IPS-NIHi7 (cell line): ENCODE results near the gene CS.
"Not testable (repeated sequence)": the region's sequence is repeated elsewhere in the genome, so short reads cannot be mapped to it uniquely, and the experiment has no call there.

Source experiments
- DNase-seq: peaks from one replicate; pipeline ENCODE4 v3.0.0; 2012; ENCODE audit warnings: mixed read lengths; ENCODE audit errors: extremely low spot score

Gene CS

GRCh38 chr12:56280849-56281248, 19.3 kb downstream of the CS start:
- DNase-seq, result no peak

- no peak for DNase-seq
Measured at GRCh38 chr12:56278905-56279304, 21.2 kb downstream of the CS start.

- no peak for DNase-seq
Measured at GRCh38 chr12:56274299-56274698, 25.8 kb downstream of the CS start.

GRCh38 chr12:56272468-56272867, 27.7 kb downstream of the CS start:
- not testable (repeated sequence) for DNase-seq

GRCh38 chr12:56271031-56271430, 29.1 kb downstream of the CS start:
- DNase-seq, result peak; percentile 71

GRCh38 chr12:56267443-56268071, 32.6 kb downstream of the CS start:
- DNase-seq, result peak; percentile 56

- peak; percentile 99 for DNase-seq
Measured at GRCh38 chr12:56266693-56267442, 33.3 kb downstream of the CS start, which contains the start of gene COQ10A. Gene COQ10A, plus strand, starts transcription at chr12:56266942. Its CDS starts 177 bp downstream, at chr12:56267119.

- DNase-seq, result not testable (repeated sequence)
Measured at GRCh38 chr12:56266068-56266692, 34.0 kb downstream of the CS start.

- not testable (repeated sequence) for DNase-seq
Measured at GRCh38 chr12:56262955-56263354, 37.2 kb downstream of the CS start.

GRCh38 chr12:56261503-56262232, 38.5 kb downstream of the CS start:
- DNase-seq, result no peak

GRCh38 chr12:56260921-56261320, 39.2 kb downstream of the CS start:
- no peak for DNase-seq

GRCh38 chr12:56260380-56260779, 39.8 kb downstream of the CS start:
- DNase-seq, result no peak

- DNase-seq, result no peak
Measured at GRCh38 chr12:56258820-56259183, 41.3 kb downstream of the CS start.

GRCh38 chr12:56258068-56258819, 41.9 kb downstream of the CS start, which contains the start of gene ANKRD52:
Gene ANKRD52, minus strand, starts transcription at chr12:56258384. Its CDS starts 115 bp downstream, at chr12:56258269.
- DNase-seq, result peak; percentile 94

- peak; percentile 90 for DNase-seq
Measured at GRCh38 chr12:56257491-56258067, 42.6 kb downstream of the CS start.

- DNase-seq, result no peak
Measured at GRCh38 chr12:56257071-56257470, 43.1 kb downstream of the CS start.

GRCh38 chr12:56256326-56256960, 43.7 kb downstream of the CS start:
- DNase-seq, result peak; percentile 57

- no peak for DNase-seq
Measured at GRCh38 chr12:56255671-56256070, 44.5 kb downstream of the CS start.

- DNase-seq, result no peak
Measured at GRCh38 chr12:56253091-56253490, 47.0 kb downstream of the CS start.

GRCh38 chr12:56252649-56253048, 47.5 kb downstream of the CS start:
- DNase-seq, result no peak
